GM23248 (cell line): Measurements from ENCODE around the gene MOXD1.

Experiments
- EZH2 ChIP-seq: fragments of 200-600 bp; sonication (generic); IDR thresholded peaks from 2 replicates; pipeline ENCODE4 v1.6.1; 2018; ENCODE audit warnings: antibody characterized with exemption, mild to moderate bottlenecking; ENCODE audit not compliant: insufficient read depth, poor library complexity, severe bottlenecking
- EZH2phosphoT487 ChIP-seq: fragments of 200-600 bp; sonication (generic); IDR thresholded peaks from 2 replicates; pipeline ENCODE4 v1.6.1; 2018; ENCODE audit warnings: antibody characterized with exemption, moderate library complexity, mild to moderate bottlenecking, low read depth; ENCODE audit not compliant: insufficient read depth

DNA sequence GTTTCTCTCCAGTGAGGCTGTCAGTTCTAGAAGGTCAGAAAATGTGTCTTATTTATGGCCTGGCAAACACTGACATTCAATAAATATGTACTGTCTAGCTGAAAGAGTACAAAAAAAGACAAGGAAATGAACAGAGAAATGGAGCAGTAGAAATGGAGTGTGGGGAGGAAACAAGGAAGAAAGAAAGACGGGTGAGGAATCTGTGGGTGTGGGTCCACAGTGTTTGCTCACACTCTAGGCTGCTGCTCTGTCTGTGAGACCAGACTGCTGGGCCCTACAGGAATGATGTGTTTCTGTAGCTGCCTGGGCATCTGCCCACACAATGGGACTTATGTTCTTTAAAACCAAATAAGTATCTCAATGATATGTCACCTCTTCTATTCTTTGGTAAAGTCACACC is 114.2 kb downstream of the MOXD1 start:
- TF ChIP-seq EZH2phosphoT487, result no peak
- no peak for TF ChIP-seq EZH2
